Measurements from ENCODE around the gene DBN1. TPM values are rescaled to one million over a fixed set of nuclear protein-coding genes. Genes with fewer than 3 reads are reported as not detected.

Gene DBN1
- polyA plus RNA-seq, 1 donor (not counting 4 experiments of a cell fraction or from before 2014, with no cell fraction given), result 59.4 TPM

- Histone ChIP-seq H3K9me3 (ENCODE audit: control insufficient read depth, low read depth, low read length) (no peaks in the 10 kb centered on the region), H3K4me2 (ENCODE audit: control insufficient read depth, extremely low read depth, insufficient read depth, low read depth, low read length) (no peak overlapping the region), H3K79me2 (ENCODE audit: control insufficient read depth, insufficient read depth, low read length) (peaks cover 23% of the 10 kb centered on the region), H3K9me1 (ENCODE audit: control insufficient read depth, extremely low read depth, insufficient read depth, low read length) (peaks cover 10% of the 10 kb centered on the region), H3K9ac (ENCODE audit: control insufficient read depth, extremely low read depth, insufficient read depth, low read length) (no peak overlapping the region), H3K4me3 (ENCODE audit: control insufficient read depth in 2 of 3, extremely low read depth in 1 of 3, insufficient read depth in 2 of 3, low read depth in 1 of 3, low read length in 3 of 3) (no peak overlapping the region), H3K36me3 (ENCODE audit: control insufficient read depth in 2 of 2, extremely low read depth in 1 of 2, insufficient read depth in 2 of 2, low read length in 2 of 2) (peaks cover 10 to 19% of the 10 kb centered on the region in 2 experiments), H2AFZ (ENCODE audit: control insufficient read depth, low read length) (no peak overlapping the region), H3K27ac (ENCODE audit: control insufficient read depth, insufficient read depth, low read length) (no peak overlapping the region), H4K20me1 (ENCODE audit: control insufficient read depth, extremely low read depth, insufficient read depth, low read length) (peaks cover 16% of the 10 kb centered on the region), H3K4me1 (ENCODE audit: control insufficient read depth, extremely low read depth, insufficient read depth, low read length) (peaks cover 35% of the 10 kb centered on the region), H3K27me3 (ENCODE audit: control insufficient read depth, extremely low read depth, insufficient read depth, low read length) (no peaks in the 10 kb centered on the region)
- TF ChIP-seq EZH2 (IDR thresholded peaks at IDR 0.05; ENCODE audit: low read length) (no peak), CTCF (optimal IDR thresholded peaks at IDR 0.05 in 1 of 3, IDR thresholded peaks at IDR 0.05 in 1 of 3, conservative IDR thresholded peaks at IDR 0.05 in 1 of 3; ENCODE audit: extremely low read depth in 1 of 3, insufficient read depth in 2 of 3, low read length in 3 of 3) (no peak)
- FAIRE-seq (no peak), DNase-seq (ENCODE audit: low read depth, low spot score) (no peak)
- dilution Hi-C loops (cut with MboI; ENCODE audit: extremely low pct_ligation_motif_present, low sequenced_read_pairs), result no loop called here
These were observed 3.5 kb downstream of the DBN1 start for GRCh38 chr5:177469750-177470525.

GRCh38 chr5:177468685-177469628 lies 4.5 kb downstream of the DBN1 start:
- peaks cover 10% of the 10 kb centered on the region for H3K9me1 ChIP-seq (ENCODE audit: control insufficient read depth, extremely low read depth, insufficient read depth, low read length)
- peak overlapping the region; percentile 18 for H3K27ac ChIP-seq (ENCODE audit: control insufficient read depth, insufficient read depth, low read length)
- H3K36me3 ChIP-seq (ENCODE audit: control insufficient read depth in 2 of 2, extremely low read depth in 1 of 2, insufficient read depth in 2 of 2, low read length in 2 of 2), result peaks cover 10 to 19% of the 10 kb centered on the region in 2 experiments
- peaks cover 23% of the 10 kb centered on the region for H3K79me2 ChIP-seq (ENCODE audit: control insufficient read depth, insufficient read depth, low read length)
- H4K20me1 ChIP-seq (ENCODE audit: control insufficient read depth, extremely low read depth, insufficient read depth, low read length), result peaks cover 16% of the 10 kb centered on the region
- DNase-seq (ENCODE audit: low read depth, low spot score) (no peak), FAIRE-seq (no peak)
- dilution Hi-C loops (cut with MboI; ENCODE audit: extremely low pct_ligation_motif_present, low sequenced_read_pairs), result no loop called here
- H2AFZ ChIP-seq (ENCODE audit: control insufficient read depth, low read length), result no peak overlapping the region
- no peaks in the 10 kb centered on the region for H3K9me3 ChIP-seq (ENCODE audit: control insufficient read depth, low read depth, low read length)
- H3K27me3 ChIP-seq (ENCODE audit: control insufficient read depth, extremely low read depth, insufficient read depth, low read length), result no peaks in the 10 kb centered on the region
- peaks cover 35% of the 10 kb centered on the region for H3K4me1 ChIP-seq (ENCODE audit: control insufficient read depth, extremely low read depth, insufficient read depth, low read length)
- H3K4me3 ChIP-seq (ENCODE audit: control insufficient read depth in 2 of 3, extremely low read depth in 1 of 3, insufficient read depth in 2 of 3, low read depth in 1 of 3, low read length in 3 of 3), result peak overlapping the region in 1 of 3 experiments; percentile 15
- no peak overlapping the region for H3K9ac ChIP-seq (ENCODE audit: control insufficient read depth, extremely low read depth, insufficient read depth, low read length)
- peak overlapping the region; percentile 9 for H3K4me2 ChIP-seq (ENCODE audit: control insufficient read depth, extremely low read depth, insufficient read depth, low read depth, low read length)
- TF ChIP-seq CTCF (optimal IDR thresholded peaks at IDR 0.05 in 1 of 3, IDR thresholded peaks at IDR 0.05 in 1 of 3, conservative IDR thresholded peaks at IDR 0.05 in 1 of 3; ENCODE audit: extremely low read depth in 1 of 3, insufficient read depth in 2 of 3, low read length in 3 of 3), result no peak
- no peak for TF ChIP-seq EZH2 (IDR thresholded peaks at IDR 0.05; ENCODE audit: low read length)
